Peyer's patch (tissue), 4 donors: Measurements from ENCODE around the gene MYOM3. TPM values are rescaled to one million over a fixed set of nuclear protein-coding genes. Genes with fewer than 3 reads are reported as not detected.

ENCODE experiments used
- DNase-seq, 3 donors: peaks; one replicate each; pipeline ENCODE4 v3.0.0-alpha.2; 2017 to 2019
- H3K27ac ChIP-seq, 4 donors: fragments of 200-600 bp; sonication (generic); one replicate each; pipeline ENCODE4 v1.5.1; 2016 to 2019
- H3K27me3 ChIP-seq, 2 donors: fragments of 200-600 bp; sonication (generic); one replicate each; pipeline ENCODE4 v1.5.1; 2019
- H3K36me3 ChIP-seq, 3 donors: fragments of 200-600 bp; sonication (generic); one replicate each; pipeline ENCODE4 v1.5.1; 2016 to 2019
- H3K4me1 ChIP-seq, 4 donors: fragments of 200-600 bp; sonication (generic); one replicate each; pipeline ENCODE4 v1.5.1; 2016 to 2019
- H3K4me3 ChIP-seq, 4 donors: fragments of 200-600 bp; sonication (generic); 1 replicate in 3 of 4; 2 replicates in 1 of 4; pipeline ENCODE4 v1.5.1; 2016 to 2019; ENCODE audit warnings: mild to moderate bottlenecking in 1 of 4
- H3K9me3 ChIP-seq, 4 donors: fragments of 200-600 bp; sonication (generic); one replicate each; pipeline ENCODE4 v1.5.1; 2016 to 2019; ENCODE audit warnings: mild to moderate bottlenecking in 1 of 4
- POLR2A ChIP-seq, 2 donors: fragments of 450-650 bp; IDR thresholded peaks; one replicate each; pipeline ENCODE4 v1.5.1; 2017; ENCODE audit warnings: antibody characterized with exemption in 2 of 2, mild to moderate bottlenecking in 2 of 2, moderate library complexity in 2 of 2
- total RNA-seq, 4 donors: library from RNA; depleted of rRNA; stranded (reverse); fragments of >200 nt; gene quantifications; one replicate each; pipeline ENCODE4 v1.1.0, GENCODE V29; 2016
- TF ChIP-seq, protein P1 (sequence below), 6 experiments: fragments of 450-650 bp in 4 of 6; fragments of 200-600 bp in 2 of 6; sonication (generic) in 1 of 6; IDR thresholded peaks; one replicate each; pipeline ENCODE4 v1.5.1; 2017 to 2019; ENCODE audit warnings: antibody characterized with exemption in 6 of 6, mild to moderate bottlenecking in 3 of 6, moderate library complexity in 1 of 6

The MYOM3 gene
- total RNA-seq, 4 donors from 2014 or later: 10.7 to 40.8 (median 24.7) TPM

DNA sequence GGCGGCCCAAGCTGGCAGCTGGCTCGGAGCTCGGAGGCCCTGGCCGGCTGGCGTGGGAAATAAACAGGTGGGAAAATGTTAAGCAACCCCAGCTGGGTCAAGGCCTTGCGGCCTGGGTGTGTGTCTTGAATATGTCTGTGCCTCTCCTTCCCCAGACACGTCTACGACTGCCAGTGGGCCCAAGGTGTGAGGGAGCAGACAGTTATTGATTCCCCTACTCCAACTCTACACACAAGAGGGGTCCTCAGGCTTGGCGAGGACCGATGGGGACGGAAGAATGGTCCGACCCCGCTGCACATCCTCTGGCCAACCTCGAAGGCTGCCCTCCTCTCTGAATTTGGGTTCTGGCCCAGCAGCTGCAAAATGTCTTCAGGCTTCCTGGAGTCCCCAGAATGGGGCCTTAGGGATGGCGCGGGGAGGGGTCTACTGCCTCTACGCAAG, 28.8 kb upstream of the MYOM3 start:
- H3K4me3 ChIP-seq: peak overlapping the region in 2 of 4 donors; percentile 65 to 80
- H3K27ac ChIP-seq: no peak overlapping the region
- H3K9me3 ChIP-seq: no peaks in the 10 kb centered on the region
- H3K36me3 ChIP-seq: peaks cover 0 to 10% (median 0%) of the 10 kb centered on the region in 3 donors
- peaks cover 0 to 6% (median 2%) of the 10 kb centered on the region in 4 donors for H3K4me1 ChIP-seq
- no peak for DNase-seq
- no peak for TF ChIP-seq POLR2A (IDR thresholded peaks at IDR 0.05)
- TF ChIP-seq, protein P1, sequence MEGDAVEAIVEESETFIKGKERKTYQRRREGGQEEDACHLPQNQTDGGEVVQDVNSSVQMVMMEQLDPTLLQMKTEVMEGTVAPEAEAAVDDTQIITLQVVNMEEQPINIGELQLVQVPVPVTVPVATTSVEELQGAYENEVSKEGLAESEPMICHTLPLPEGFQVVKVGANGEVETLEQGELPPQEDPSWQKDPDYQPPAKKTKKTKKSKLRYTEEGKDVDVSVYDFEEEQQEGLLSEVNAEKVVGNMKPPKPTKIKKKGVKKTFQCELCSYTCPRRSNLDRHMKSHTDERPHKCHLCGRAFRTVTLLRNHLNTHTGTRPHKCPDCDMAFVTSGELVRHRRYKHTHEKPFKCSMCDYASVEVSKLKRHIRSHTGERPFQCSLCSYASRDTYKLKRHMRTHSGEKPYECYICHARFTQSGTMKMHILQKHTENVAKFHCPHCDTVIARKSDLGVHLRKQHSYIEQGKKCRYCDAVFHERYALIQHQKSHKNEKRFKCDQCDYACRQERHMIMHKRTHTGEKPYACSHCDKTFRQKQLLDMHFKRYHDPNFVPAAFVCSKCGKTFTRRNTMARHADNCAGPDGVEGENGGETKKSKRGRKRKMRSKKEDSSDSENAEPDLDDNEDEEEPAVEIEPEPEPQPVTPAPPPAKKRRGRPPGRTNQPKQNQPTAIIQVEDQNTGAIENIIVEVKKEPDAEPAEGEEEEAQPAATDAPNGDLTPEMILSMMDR (IDR thresholded peaks at IDR 0.05): no peak
- H3K27me3 ChIP-seq: no peaks in the 10 kb centered on the region

DNA sequence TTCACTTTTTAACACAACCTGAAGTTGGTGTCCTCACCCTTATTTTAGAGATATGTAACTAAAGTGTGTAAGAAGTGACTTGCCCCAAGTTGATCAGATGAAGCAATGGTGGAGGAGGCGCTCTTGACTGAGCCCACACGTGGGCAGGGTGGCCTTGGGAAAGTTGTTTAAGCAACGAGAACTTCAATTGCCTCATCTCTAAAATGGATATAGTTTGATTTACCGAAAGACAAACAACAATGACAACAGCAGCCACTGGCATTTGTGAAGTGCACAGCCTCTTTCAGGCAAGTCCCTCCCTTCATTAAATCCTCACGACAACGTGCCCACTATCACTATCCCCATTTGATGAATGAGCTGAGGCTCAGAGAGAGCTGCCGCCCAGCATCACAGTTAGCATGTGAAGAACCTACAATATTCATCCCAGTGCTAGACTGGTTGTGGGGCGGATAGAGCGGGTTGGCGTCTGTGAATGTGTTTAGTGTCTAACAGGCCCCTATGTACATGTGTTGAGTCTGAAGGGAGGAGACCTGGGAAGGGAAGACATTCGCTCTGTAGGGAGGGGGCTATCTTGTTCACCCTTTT, 28.0 kb upstream of the MYOM3 start:
- peaks cover 0 to 14% (median 0%) of the 10 kb centered on the region in 3 donors for H3K36me3 ChIP-seq
- TF ChIP-seq, protein P1 (IDR thresholded peaks at IDR 0.05): no peak
- no peak for TF ChIP-seq POLR2A (IDR thresholded peaks at IDR 0.05)
- H3K4me1 ChIP-seq: peaks cover 0 to 6% (median 2%) of the 10 kb centered on the region in 4 donors
- H3K4me3 ChIP-seq: no peak overlapping the region
- H3K27me3 ChIP-seq: no peaks in the 10 kb centered on the region
- no peaks in the 10 kb centered on the region for H3K9me3 ChIP-seq
- no peak overlapping the region for H3K27ac ChIP-seq
- no peak for DNase-seq

DNA sequence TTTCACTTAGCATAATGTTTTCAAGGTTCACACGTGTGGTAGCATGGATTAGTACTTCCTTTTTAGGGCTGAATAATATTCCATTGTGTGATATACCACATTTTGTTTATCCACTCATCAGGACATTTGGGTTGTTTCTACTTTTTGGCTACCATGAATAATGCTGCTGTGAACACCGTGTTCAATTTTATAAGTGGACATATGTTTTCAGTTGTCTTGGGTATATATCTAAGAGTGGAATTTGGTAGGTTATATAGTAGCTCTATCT, 27.2 kb upstream of the MYOM3 start:
- TF ChIP-seq, protein P1 (IDR thresholded peaks at IDR 0.05): no peak
- TF ChIP-seq POLR2A (IDR thresholded peaks at IDR 0.05): no peak
- no peak overlapping the region for H3K27ac ChIP-seq
- H3K4me1 ChIP-seq: peaks cover 0 to 6% (median under 1%) of the 10 kb centered on the region in 4 donors
- no peak overlapping the region for H3K4me3 ChIP-seq
- H3K27me3 ChIP-seq: no peaks in the 10 kb centered on the region
- peaks cover 0 to 21% (median 0%) of the 10 kb centered on the region in 3 donors for H3K36me3 ChIP-seq
- H3K9me3 ChIP-seq: no peaks in the 10 kb centered on the region
- DNase-seq: no peak

DNA sequence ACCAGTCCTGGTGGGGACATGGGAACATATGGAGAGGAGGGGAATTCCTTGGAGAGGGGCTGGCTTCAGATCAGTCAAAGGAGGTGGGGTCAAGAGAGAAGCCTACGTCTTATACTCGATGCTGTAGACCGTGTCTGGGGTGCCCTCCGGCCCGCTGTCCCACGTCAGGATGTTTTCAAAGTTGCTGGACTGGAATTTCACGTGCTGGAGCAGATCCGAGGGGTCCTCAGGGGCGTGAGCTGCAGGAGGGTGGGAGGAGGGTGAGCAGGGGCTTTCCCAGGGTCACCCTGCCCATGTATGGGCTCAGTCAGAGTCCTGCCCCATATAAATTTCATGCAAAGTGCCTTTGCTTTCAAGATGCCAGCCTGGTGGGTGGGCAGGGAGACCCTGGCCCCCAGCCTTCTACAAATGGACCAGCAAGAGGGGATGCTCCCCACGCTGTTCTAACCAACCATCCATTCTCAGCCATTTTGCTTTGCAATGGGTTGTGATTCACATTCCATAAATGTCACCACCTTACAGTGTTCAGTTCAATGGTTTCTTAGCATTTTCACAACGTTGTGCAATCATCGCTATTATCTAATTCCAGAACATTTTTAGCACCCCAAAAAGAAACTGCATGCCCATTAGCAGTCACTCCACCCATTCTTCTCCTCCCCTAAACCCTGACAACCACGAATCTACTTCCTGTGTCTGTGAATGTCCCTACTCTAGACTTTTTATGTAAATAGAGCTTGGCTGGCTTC, 26.7 kb upstream of the MYOM3 start:
- H3K4me1 ChIP-seq: peaks cover 0 to 3% (median 0%) of the 10 kb centered on the region in 4 donors
- no peaks in the 10 kb centered on the region for H3K9me3 ChIP-seq
- no peaks in the 10 kb centered on the region for H3K27me3 ChIP-seq
- no peak for TF ChIP-seq POLR2A (IDR thresholded peaks at IDR 0.05)
- TF ChIP-seq, protein P1 (IDR thresholded peaks at IDR 0.05): no peak
- H3K4me3 ChIP-seq: no peak overlapping the region
- DNase-seq: no peak
- no peak overlapping the region for H3K27ac ChIP-seq
- peaks cover 0 to 26% (median 0%) of the 10 kb centered on the region in 3 donors for H3K36me3 ChIP-seq

DNA sequence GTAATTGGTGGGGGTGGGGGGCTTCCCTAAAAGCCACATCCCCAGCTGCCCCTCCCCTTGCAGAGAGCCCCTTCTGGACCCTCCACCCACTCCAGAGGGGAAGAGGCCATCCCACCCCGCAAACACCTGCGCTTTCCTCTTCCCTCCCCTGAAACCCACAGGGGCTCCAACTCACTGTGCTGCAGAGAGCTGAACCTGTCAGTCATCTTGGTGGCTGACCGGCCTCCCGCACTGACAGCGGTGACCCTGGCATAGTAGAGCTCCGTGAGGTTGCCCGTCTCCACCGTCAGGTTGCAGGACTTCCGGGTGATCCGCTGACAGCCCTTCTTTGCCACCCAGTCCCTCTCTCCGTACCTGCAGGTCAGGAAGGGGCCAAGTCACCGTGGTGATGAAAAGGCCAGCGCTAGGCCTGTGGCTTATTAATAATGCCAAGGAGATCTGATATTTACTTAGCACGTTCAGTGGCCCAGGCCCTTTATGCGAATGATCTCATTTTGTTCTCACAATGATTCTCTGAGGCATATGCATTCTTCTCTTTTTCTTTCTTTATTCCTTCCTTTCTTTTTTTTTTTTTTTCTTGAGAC, 25.1 kb upstream of the MYOM3 start:
- peaks cover 0 to 40% (median 0%) of the 10 kb centered on the region in 3 donors for H3K36me3 ChIP-seq
- no peak for DNase-seq
- no peak overlapping the region for H3K27ac ChIP-seq
- no peaks in the 10 kb centered on the region for H3K9me3 ChIP-seq
- TF ChIP-seq, protein P1 (IDR thresholded peaks at IDR 0.05): no peak
- no peak for TF ChIP-seq POLR2A (IDR thresholded peaks at IDR 0.05)
- no peak overlapping the region for H3K4me3 ChIP-seq
- H3K4me1 ChIP-seq: no peaks in the 10 kb centered on the region
- H3K27me3 ChIP-seq: no peaks in the 10 kb centered on the region
